HEK293T (cell line): ENCODE results near the gene CHRNA7.

ENCODE experiments used
- CTCF ChIA-PET: fragments of 350-600 bp; formaldehyde crosslinking; extraction: SDS; loops from one replicate; lab custom pipeline; 2021; ENCODE audit warnings: antibody characterized with exemption, inconsistent platforms; lab: Yijun Ruan, JAX
- POLR2A ChIA-PET: fragments of 350-600 bp; formaldehyde crosslinking; extraction: SDS; loops from one replicate; lab custom pipeline; 2020; ENCODE audit warnings: antibody characterized with exemption, inconsistent platforms; lab: Yijun Ruan, JAX
- DNase-seq: peaks from one replicate; pipeline ENCODE4 v3.0.0; 2012; ENCODE audit warnings: mixed read lengths; ENCODE audit errors: extremely low spot score
- ARNT ChIP-seq: fragments of 450-650 bp; IDR thresholded peaks from 2 replicates; pipeline ENCODE4 v1.6.1; 2017; ENCODE audit warnings: mild to moderate bottlenecking
- BHLHE40 ChIP-seq: fragments of 450-650 bp; IDR thresholded peaks from 2 replicates; pipeline ENCODE4 v1.6.1; 2016; ENCODE audit warnings: mild to moderate bottlenecking, moderate library complexity, borderline replicate concordance
- CTBP1 ChIP-seq: fragments of 450-650 bp; IDR thresholded peaks from 2 replicates; pipeline ENCODE4 v1.6.1; 2016; ENCODE audit warnings: borderline replicate concordance
- FOXA1 ChIP-seq: fragments of 450-650 bp; IDR thresholded peaks from 2 replicates; pipeline ENCODE4 v1.6.1; 2016; ENCODE audit warnings: mild to moderate bottlenecking
- FOXK2 ChIP-seq: fragments of 450-650 bp; IDR thresholded peaks from 2 replicates; pipeline ENCODE4 v1.6.1; 2016; ENCODE audit warnings: mild to moderate bottlenecking
- FOXM1 ChIP-seq: fragments of 450-650 bp; IDR thresholded peaks from 2 replicates; pipeline ENCODE4 v1.6.1; 2017; ENCODE audit warnings: mild to moderate bottlenecking, borderline replicate concordance
- HDGF ChIP-seq: fragments of 450-650 bp; IDR thresholded peaks from 2 replicates; pipeline ENCODE4 v1.6.1; 2017; ENCODE audit warnings: antibody characterized with exemption, borderline replicate concordance
- L3MBTL2 ChIP-seq: fragments of 450-650 bp; conservative IDR thresholded peaks from 2 replicates; pipeline ENCODE4 v1.6.1; 2016; ENCODE audit warnings: mild to moderate bottlenecking
- LEF1 ChIP-seq: fragments of 450-650 bp; IDR thresholded peaks from 2 replicates; pipeline ENCODE4 v1.6.1; 2017; ENCODE audit warnings: mild to moderate bottlenecking, borderline replicate concordance
- NFRKB ChIP-seq: fragments of 450-650 bp; IDR thresholded peaks from 2 replicates; pipeline ENCODE4 v1.6.1; 2016; ENCODE audit warnings: mild to moderate bottlenecking, moderate library complexity
- PKNOX1 ChIP-seq: fragments of 450-650 bp; IDR thresholded peaks from 2 replicates; pipeline ENCODE4 v1.6.1; 2016
- SP1 ChIP-seq: fragments of 450-650 bp; IDR thresholded peaks from 2 replicates; pipeline ENCODE4 v1.6.1; 2017
- SUZ12 ChIP-seq: fragments of 450-650 bp; IDR thresholded peaks from 2 replicates; pipeline ENCODE4 v1.6.1; 2016; ENCODE audit warnings: mild to moderate bottlenecking
- TARDBP ChIP-seq: fragments of 450-650 bp; IDR thresholded peaks from 2 replicates; pipeline ENCODE4 v1.6.1; 2016
- ZNF384 ChIP-seq: fragments of 450-650 bp; IDR thresholded peaks from 2 replicates; pipeline ENCODE4 v1.6.1; 2016

CHRNA7 gene

GRCh38 chr15:32218666-32219065, 188.4 kb downstream of the CHRNA7 start:
- TF ChIP-seq L3MBTL2 (no peak), SP1 (no peak), SUZ12 (no peak), BHLHE40 (no peak), CTBP1 (no peak), ZNF384 (no peak), FOXA1 (no peak), NFRKB (no peak), HDGF (no peak), ARNT (no peak), TARDBP (no peak), PKNOX1 (no peak), FOXM1 (no peak), FOXK2 (no peak), LEF1 (no peak)
- DNase-seq, result no peak
- ChIA-PET POLR2A (no interaction called here), CTCF (no interaction called here)
